Keratinocyte (primary cell): ENCODE data around the gene SMYD4.

ENCODE experiments used
- CTCF ChIP-seq, 3 experiments: IDR thresholded peaks in 1 of 3; conservative IDR thresholded peaks in 1 of 3; optimal IDR thresholded peaks in 1 of 3; 2 replicates in 2 of 3; 3 replicates in 1 of 3; pipeline versions ENCODE3 to v1.5.1; 2011; ENCODE audit warnings: low read length in 3 of 3, mild to moderate bottlenecking in 3 of 3, moderate library complexity in 2 of 3, control low read depth in 1 of 3, inconsistent platforms in 1 of 3; ENCODE audit not compliant: insufficient read depth in 2 of 3; ENCODE audit errors: extremely low read depth in 1 of 3
- EZH2 ChIP-seq: IDR thresholded peaks from one replicate; pipeline ENCODE4 v1.6.1; 2012; ENCODE audit warnings: inconsistent platforms, mild to moderate bottlenecking, low read length, moderate library complexity

GRCh38 chr17:1732833-1733321 is 96.8 kb downstream of the SMYD4 start:
- TF ChIP-seq CTCF (optimal IDR thresholded peaks at IDR 0.05 in 1 of 3, IDR thresholded peaks at IDR 0.05 in 1 of 3, conservative IDR thresholded peaks at IDR 0.05 in 1 of 3; ENCODE audit: extremely low read depth in 1 of 3, insufficient read depth in 2 of 3, low read length in 3 of 3) (no peak), EZH2 (no peak)
